HepG2 (cell line): ENCODE data around the gene MLX. TPM values are rescaled to one million over a fixed set of nuclear protein-coding genes. Genes with fewer than 3 reads are reported as not detected.
A peak's percentile ranks its signal among the peaks of the same experiment; 100 is the strongest.

ENCODE experiments used
- ELK4 ChIP-seq: sonication (generic); formaldehyde crosslinking; IDR thresholded peaks from 2 replicates; pipeline ENCODE4 v1.9.0; 2021; ENCODE audit warnings: missing genetic modification reagents, borderline replicate concordance
- IRF9 ChIP-seq: sonication (generic); formaldehyde crosslinking; IDR thresholded peaks from 2 replicates; pipeline ENCODE4 v1.8.0; 2022; ENCODE audit warnings: missing genetic modification reagents, mild to moderate bottlenecking, borderline replicate concordance
- JUN ChIP-seq: sonication (generic); formaldehyde crosslinking; IDR thresholded peaks from 2 replicates; pipeline ENCODE4 v1.4.0; 2020; ENCODE audit warnings: mild to moderate bottlenecking, missing genetic modification reagents
- MAFF ChIP-seq: IDR thresholded peaks from 2 replicates; pipeline ENCODE4 v1.6.1; 2011; ENCODE audit warnings: low read depth, low read length, improper control_type of control experiment
- MAFK ChIP-seq, 2 experiments: IDR thresholded peaks in 1 of 2; conservative IDR thresholded peaks in 1 of 2; 2 replicates each; pipeline ENCODE4 v1.6.1; 2011; ENCODE audit warnings: improper control_type of control experiment in 2 of 2, low read length in 2 of 2
- MXD3 ChIP-seq: IDR thresholded peaks from 2 replicates; pipeline ENCODE4 v1.6.1; 2016; ENCODE audit warnings: mild to moderate bottlenecking, missing biosample characterization, missing genetic modification reagents
- NR0B2 ChIP-seq: sonication (generic); formaldehyde crosslinking; IDR thresholded peaks from 2 replicates; pipeline ENCODE4 v1.4.0; 2020; ENCODE audit warnings: mild to moderate bottlenecking, missing genetic modification reagents
- PBX2 ChIP-seq: IDR thresholded peaks from 2 replicates; pipeline ENCODE4 v1.6.1; 2016; ENCODE audit warnings: control low read depth
- RNF2 ChIP-seq: fragments of 450-650 bp; conservative IDR thresholded peaks from 2 replicates; pipeline ENCODE4 v1.6.1; 2016; ENCODE audit warnings: low read depth
- SIX1 ChIP-seq: sonication (generic); formaldehyde crosslinking; IDR thresholded peaks from 2 replicates; pipeline ENCODE4 v1.4.0; 2020; ENCODE audit warnings: missing genetic modification reagents, borderline replicate concordance
- SSRP1 ChIP-seq: IDR thresholded peaks from 2 replicates; pipeline ENCODE4 v1.6.1; 2016; ENCODE audit warnings: control low read depth
- STAT6 ChIP-seq: sonication (generic); formaldehyde crosslinking; IDR thresholded peaks from 2 replicates; pipeline ENCODE4 v1.4.0; 2020; ENCODE audit warnings: missing genetic modification reagents, mild to moderate bottlenecking, borderline replicate concordance
- TBL1XR1 ChIP-seq: fragments of 150-350 bp; IDR thresholded peaks from 2 replicates; pipeline ENCODE4 v1.6.1; 2014; ENCODE audit warnings: borderline replicate concordance, low read length; ENCODE audit not compliant: partially characterized antibody
- U2AF1 ChIP-seq: fragments of 200-400 bp; formaldehyde crosslinking; optimal IDR thresholded peaks from 2 replicates; pipeline ENCODE3; 2017; ENCODE audit warnings: mild to moderate bottlenecking, low read depth, low read length
- ZFP36L1 ChIP-seq: sonication (generic); formaldehyde crosslinking; IDR thresholded peaks from 2 replicates; pipeline ENCODE4 v1.8.0; 2022; ENCODE audit warnings: mild to moderate bottlenecking, missing genetic modification reagents, moderate library complexity
- ZIK1 ChIP-seq: sonication (generic); formaldehyde crosslinking; IDR thresholded peaks from 2 replicates; pipeline ENCODE4 v1.5.0; 2020; ENCODE audit warnings: mild to moderate bottlenecking, low read depth, missing genetic modification reagents, borderline replicate concordance
- ZNF121 ChIP-seq: sonication (generic); formaldehyde crosslinking; IDR thresholded peaks from 2 replicates; pipeline ENCODE4 v1.5.0; 2020; ENCODE audit warnings: mild to moderate bottlenecking, missing genetic modification reagents
- ZNF20 ChIP-seq: sonication (generic); formaldehyde crosslinking; IDR thresholded peaks from 2 replicates; pipeline ENCODE4 v1.4.0; 2020; ENCODE audit warnings: mild to moderate bottlenecking, moderate library complexity, missing genetic modification reagents
- ZNF253 ChIP-seq: sonication (generic); formaldehyde crosslinking; IDR thresholded peaks from 2 replicates; pipeline ENCODE4 v1.8.0; 2022; ENCODE audit warnings: mild to moderate bottlenecking, missing genetic modification reagents, borderline replicate concordance
- ZNF33A ChIP-seq: sonication (generic); formaldehyde crosslinking; IDR thresholded peaks from 2 replicates; pipeline ENCODE4 v1.5.1; 2020; ENCODE audit warnings: missing genetic modification reagents, mild to moderate bottlenecking, moderate library complexity, borderline replicate concordance
- ZNF737 ChIP-seq: sonication (generic); formaldehyde crosslinking; IDR thresholded peaks from 2 replicates; pipeline ENCODE4 v1.5.0; 2020; ENCODE audit warnings: missing genetic modification reagents, mild to moderate bottlenecking, borderline replicate concordance
- ZNF839 ChIP-seq: sonication (generic); formaldehyde crosslinking; IDR thresholded peaks from 2 replicates; pipeline ENCODE4 v1.4.0; 2020; ENCODE audit warnings: missing genetic modification reagents, mild to moderate bottlenecking, borderline replicate concordance
- ZSCAN31 ChIP-seq: sonication (generic); formaldehyde crosslinking; IDR thresholded peaks from 2 replicates; pipeline ENCODE4 v1.5.0; 2020; ENCODE audit warnings: low read depth, mild to moderate bottlenecking, missing genetic modification reagents
- polyA plus RNA-seq, 8 experiments: library from polyadenylated mRNA; depleted of rRNA in 3 of 8; stranded (reverse) in 7 of 8; unstranded in 1 of 8; fragments of >200 nt; fragmentation: Illumina TruSeq in 4 of 8; extraction: Trizol in 4 of 8; gene quantifications; 2 replicates each; pipeline versions ENCODE4 v1.2.1 to v1.2.3, GENCODE V29; 2011 to 2016; ENCODE audit warnings: low read depth in 4 of 8, missing spikeins in 1 of 8, mixed read lengths in 1 of 8; ENCODE audit not compliant: insufficient read depth in 1 of 8
- total RNA-seq, 5 experiments: library from RNA; depleted of rRNA; stranded (reverse); fragments of >200 nt; fragmentation: Illumina TruSeq; extraction: Trizol; gene quantifications; 2 replicates each; pipeline ENCODE4 v1.2.3, GENCODE V29; 2016; ENCODE audit warnings: low read depth in 1 of 5

Gene MLX
- total and polyA plus RNA-seq, 2 of the 13 experiments (the other 11 are each of a cell fraction or from before 2014, with no cell fraction given), result 38.9 to 74.4 TPM

GRCh38 chr17:42609182-42609813 is 42.4 kb downstream of the MLX start, which contains the start of the genes RETREG3 and TUBG1 (continued):
- TF ChIP-seq ZFP36L1 (CRISPR knock-in tag) (no peak), IRF9 (CRISPR knock-in tag) (peak; percentile 62; the same call in 1 of the 2 replicates), ZIK1 (no peak), PBX2 (CRISPR knock-in tag) (peak; percentile 84), ELK4 (CRISPR knock-in tag) (no peak), NR0B2 (CRISPR knock-in tag) (peak; percentile 58; the same call in 1 of the 2 replicates), ZNF33A (CRISPR knock-in tag) (no peak), TBL1XR1 (no peak), ZNF839 (CRISPR knock-in tag) (no peak), ZNF20 (CRISPR knock-in tag) (0 out of 2 replicates have a peak, but pooled peaks have one; percentile 55), JUN (CRISPR knock-in tag) (no peak), ZSCAN31 (CRISPR knock-in tag) (no peak; the same call in 1 of the 2 replicates), SSRP1 (CRISPR knock-in tag) (no peak), ZNF737 (CRISPR knock-in tag) (no peak), MXD3 (peak; percentile 73; the same call in 1 of the 2 replicates), ZNF253 (CRISPR knock-in tag) (no peak), U2AF1 (peak; percentile 46), ZNF121 (CRISPR knock-in tag) (no peak), SIX1 (CRISPR knock-in tag) (no peak; the same call in 1 of the 2 replicates), MAFK (conservative IDR thresholded peaks at IDR 0.05 in 1 of 2, IDR thresholded peaks at IDR 0.05 in 1 of 2; ENCODE audit: low read length in 2 of 2) (no peak), MAFF (no peak), STAT6 (CRISPR knock-in tag) (peak; percentile 87; the same call in 1 of the 2 replicates), RNF2 (0 out of 2 replicates have a peak, but pooled peaks have one; percentile 12)
